ENCODE data around the gene CTDSP2.
A peak's percentile ranks its signal among the peaks of the same experiment; 100 is the strongest.

- no peak for TF ChIP-seq CTCF (IDR thresholded peaks at IDR 0.05)
- peak in 2 of 3 donors; percentile 9 to 32 for TF ChIP-seq POLR2AphosphoS5 (IDR thresholded peaks at IDR 0.05)
These were observed 9.8 kb downstream of the CTDSP2 start for GRCh38 chr12:57836442-57837375.

All from stomach (tissue), 4 donors.